ENCODE results near the gene FARS2. TPM values are rescaled to one million over a fixed set of nuclear protein-coding genes. Genes with fewer than 3 reads are reported as not detected.

The FARS2 gene
- total RNA-seq, 1 donor from 2014 or later: 23.3 TPM

- no peak for DNase-seq (ENCODE audit: low read depth, low spot score)
- Mint-ChIP-seq H3K9me3 (no peaks in the 10 kb centered on the region), H3K27ac (ENCODE audit: unreplicated experiment) (no peak overlapping the region), H3K27me3 (ENCODE audit: low read depth) (no peaks in the 10 kb centered on the region), H3K4me1 (peaks cover 21% of the 10 kb centered on the region), H3K36me3 (ENCODE audit: low read depth) (no peaks in the 10 kb centered on the region), H3K4me3 (no peak overlapping the region)
- no peak for TF ChIP-seq CTCF (conservative IDR thresholded peaks at IDR 0.05)
These were observed 465.8 kb downstream of the FARS2 start for GRCh38 chr6:5726976-5727718.

- no peak for TF ChIP-seq CTCF (conservative IDR thresholded peaks at IDR 0.05)
- Mint-ChIP-seq H3K9me3 (no peaks in the 10 kb centered on the region), H3K4me3 (no peak overlapping the region), H3K4me1 (peaks cover 13% of the 10 kb centered on the region), H3K36me3 (ENCODE audit: low read depth) (no peaks in the 10 kb centered on the region), H3K27me3 (ENCODE audit: low read depth) (no peaks in the 10 kb centered on the region), H3K27ac (ENCODE audit: unreplicated experiment) (no peak overlapping the region)
- DNase-seq (ENCODE audit: low read depth, low spot score): no peak
These were observed 467.2 kb downstream of the FARS2 start for GRCh38 chr6:5728351-5729079.

GRCh38 chr6:5729080-5729434 is 467.7 kb downstream of the FARS2 start:
- peaks cover 10% of the 10 kb centered on the region for H3K4me1 Mint-ChIP-seq
- no peaks in the 10 kb centered on the region for H3K27me3 Mint-ChIP-seq (ENCODE audit: low read depth)
- no peak overlapping the region for H3K27ac Mint-ChIP-seq (ENCODE audit: unreplicated experiment)
- no peak for TF ChIP-seq CTCF (conservative IDR thresholded peaks at IDR 0.05)
- H3K4me3 Mint-ChIP-seq: no peak overlapping the region
- DNase-seq (ENCODE audit: low read depth, low spot score): no peak
- H3K9me3 Mint-ChIP-seq: no peaks in the 10 kb centered on the region
- H3K36me3 Mint-ChIP-seq (ENCODE audit: low read depth): no peaks in the 10 kb centered on the region

DNA sequence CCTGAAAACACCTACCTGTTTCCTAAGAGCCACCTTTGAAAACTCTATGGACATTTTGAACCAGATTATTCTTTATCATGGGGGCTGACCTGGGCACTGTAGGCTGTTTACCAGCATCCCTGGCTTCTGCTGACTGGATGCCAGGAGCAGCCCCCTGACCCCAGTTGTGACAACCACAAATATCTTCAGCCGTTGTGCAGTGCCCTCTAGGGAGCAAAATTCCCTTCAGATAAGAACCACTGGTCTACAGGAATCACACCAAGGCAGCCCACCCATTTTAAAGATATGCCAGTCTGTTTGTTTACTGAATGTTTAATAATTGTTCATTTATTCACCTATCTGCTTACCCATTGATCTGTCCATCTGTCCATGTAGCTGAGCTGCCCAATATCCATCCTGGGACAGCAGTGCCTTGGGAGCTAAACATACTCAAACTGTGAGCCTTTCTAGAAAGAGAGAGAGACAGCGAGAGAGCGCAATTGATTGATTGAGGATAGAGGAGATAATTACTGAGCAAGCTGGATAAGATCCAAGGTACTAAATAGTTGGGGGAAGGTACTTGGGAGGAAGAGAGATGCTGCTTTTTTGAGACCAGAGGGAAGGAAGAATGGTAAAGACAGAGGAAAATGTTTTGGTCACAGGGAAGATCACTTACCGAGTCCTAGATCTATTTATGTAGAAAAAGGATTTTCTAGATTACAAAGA is 468.7 kb downstream of the FARS2 start:
- Mint-ChIP-seq H3K27ac (ENCODE audit: unreplicated experiment) (no peak overlapping the region), H3K4me3 (no peak overlapping the region), H3K4me1 (peaks cover 10% of the 10 kb centered on the region), H3K9me3 (no peaks in the 10 kb centered on the region), H3K27me3 (ENCODE audit: low read depth) (no peaks in the 10 kb centered on the region), H3K36me3 (ENCODE audit: low read depth) (no peaks in the 10 kb centered on the region)
- no peak for TF ChIP-seq CTCF (conservative IDR thresholded peaks at IDR 0.05)
- DNase-seq (ENCODE audit: low read depth, low spot score): no peak

GRCh38 chr6:5730585-5731263 is 469.4 kb downstream of the FARS2 start:
- Mint-ChIP-seq H3K9me3 (no peaks in the 10 kb centered on the region), H3K27me3 (ENCODE audit: low read depth) (no peaks in the 10 kb centered on the region), H3K36me3 (ENCODE audit: low read depth) (no peaks in the 10 kb centered on the region), H3K4me3 (no peak overlapping the region), H3K27ac (ENCODE audit: unreplicated experiment) (peak overlapping the region; percentile 85), H3K4me1 (peaks cover 15% of the 10 kb centered on the region)
- no peak for TF ChIP-seq CTCF (conservative IDR thresholded peaks at IDR 0.05)
- DNase-seq (ENCODE audit: low read depth, low spot score): no peak

All from neural crest cell (in vitro differentiated cells).